GM12865 (cell line): ENCODE measurements around the gene KIFC3.
"Not testable (repeated sequence)": the region's sequence is repeated elsewhere in the genome, so short reads cannot be mapped to it uniquely, and the experiment has no call there.

Source experiments
- DNase-seq: peaks from one replicate; pipeline ENCODE4 v3.0.0; 2010; ENCODE audit warnings: low read depth
- H3K4me3 ChIP-seq: 2 replicates; pipeline ENCODE4 v1.5.1; 2011; ENCODE audit warnings: mild to moderate bottlenecking, low read depth, low read length, control low read depth
- TF ChIP-seq, protein P1 (sequence below): IDR thresholded peaks from 2 replicates; pipeline ENCODE4 v1.5.1; 2011; ENCODE audit warnings: low read length, control low read depth, low read depth, inconsistent platforms; ENCODE audit not compliant: insufficient read depth; ENCODE audit errors: missing control alignments

KIFC3 gene, protein sequence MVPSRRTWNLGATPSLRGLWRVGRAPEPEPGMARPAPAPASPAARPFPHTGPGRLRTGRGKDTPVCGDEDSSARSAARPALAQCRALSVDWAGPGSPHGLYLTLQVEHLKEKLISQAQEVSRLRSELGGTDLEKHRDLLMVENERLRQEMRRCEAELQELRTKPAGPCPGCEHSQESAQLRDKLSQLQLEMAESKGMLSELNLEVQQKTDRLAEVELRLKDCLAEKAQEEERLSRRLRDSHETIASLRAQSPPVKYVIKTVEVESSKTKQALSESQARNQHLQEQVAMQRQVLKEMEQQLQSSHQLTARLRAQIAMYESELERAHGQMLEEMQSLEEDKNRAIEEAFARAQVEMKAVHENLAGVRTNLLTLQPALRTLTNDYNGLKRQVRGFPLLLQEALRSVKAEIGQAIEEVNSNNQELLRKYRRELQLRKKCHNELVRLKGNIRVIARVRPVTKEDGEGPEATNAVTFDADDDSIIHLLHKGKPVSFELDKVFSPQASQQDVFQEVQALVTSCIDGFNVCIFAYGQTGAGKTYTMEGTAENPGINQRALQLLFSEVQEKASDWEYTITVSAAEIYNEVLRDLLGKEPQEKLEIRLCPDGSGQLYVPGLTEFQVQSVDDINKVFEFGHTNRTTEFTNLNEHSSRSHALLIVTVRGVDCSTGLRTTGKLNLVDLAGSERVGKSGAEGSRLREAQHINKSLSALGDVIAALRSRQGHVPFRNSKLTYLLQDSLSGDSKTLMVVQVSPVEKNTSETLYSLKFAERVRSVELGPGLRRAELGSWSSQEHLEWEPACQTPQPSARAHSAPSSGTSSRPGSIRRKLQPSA

DNA sequence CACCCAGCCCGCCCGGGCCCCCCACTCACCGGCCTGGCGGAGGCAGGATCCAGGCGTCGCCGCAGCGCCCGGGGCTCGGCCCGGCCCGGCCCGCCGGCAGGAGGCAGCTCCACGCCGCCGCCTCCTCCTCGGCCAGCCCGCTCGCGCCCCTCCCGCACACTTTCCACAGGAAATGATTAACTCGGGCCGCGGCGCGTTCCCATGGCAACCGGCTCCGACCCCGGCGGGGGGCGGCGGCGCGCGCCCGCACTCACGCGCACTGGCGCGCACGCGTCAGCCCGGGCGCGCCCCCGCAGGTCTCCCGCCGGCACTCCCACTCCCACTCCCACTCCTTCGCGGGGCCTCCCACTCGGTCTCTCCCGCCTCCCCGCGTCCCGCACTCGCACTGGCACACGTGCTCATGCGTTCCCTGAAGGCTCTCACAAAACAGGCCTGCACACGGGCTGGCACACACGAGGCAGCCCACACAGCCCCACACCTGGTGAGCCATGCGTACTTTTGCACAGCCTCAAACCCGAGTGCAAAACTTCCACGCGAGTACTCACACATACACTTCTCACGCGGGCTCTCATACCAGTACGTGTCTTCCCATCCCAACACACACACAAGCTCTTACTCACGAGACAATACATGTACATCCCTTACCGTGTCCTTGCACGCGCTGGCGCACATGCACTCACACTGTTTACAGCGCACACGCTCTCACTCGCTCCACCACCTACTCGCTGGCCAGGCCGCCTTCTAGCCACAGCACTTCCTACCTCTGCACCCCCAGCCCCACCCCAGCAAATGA, at the start of gene KIFC3:
KIFC3 (minus strand) TSS at position 151 of the 793 bp plus-strand sequence. CDS start 4,248 bp downstream, outside the sequence.
- DNase-seq, result peak; percentile 43
- TF ChIP-seq, protein P1, sequence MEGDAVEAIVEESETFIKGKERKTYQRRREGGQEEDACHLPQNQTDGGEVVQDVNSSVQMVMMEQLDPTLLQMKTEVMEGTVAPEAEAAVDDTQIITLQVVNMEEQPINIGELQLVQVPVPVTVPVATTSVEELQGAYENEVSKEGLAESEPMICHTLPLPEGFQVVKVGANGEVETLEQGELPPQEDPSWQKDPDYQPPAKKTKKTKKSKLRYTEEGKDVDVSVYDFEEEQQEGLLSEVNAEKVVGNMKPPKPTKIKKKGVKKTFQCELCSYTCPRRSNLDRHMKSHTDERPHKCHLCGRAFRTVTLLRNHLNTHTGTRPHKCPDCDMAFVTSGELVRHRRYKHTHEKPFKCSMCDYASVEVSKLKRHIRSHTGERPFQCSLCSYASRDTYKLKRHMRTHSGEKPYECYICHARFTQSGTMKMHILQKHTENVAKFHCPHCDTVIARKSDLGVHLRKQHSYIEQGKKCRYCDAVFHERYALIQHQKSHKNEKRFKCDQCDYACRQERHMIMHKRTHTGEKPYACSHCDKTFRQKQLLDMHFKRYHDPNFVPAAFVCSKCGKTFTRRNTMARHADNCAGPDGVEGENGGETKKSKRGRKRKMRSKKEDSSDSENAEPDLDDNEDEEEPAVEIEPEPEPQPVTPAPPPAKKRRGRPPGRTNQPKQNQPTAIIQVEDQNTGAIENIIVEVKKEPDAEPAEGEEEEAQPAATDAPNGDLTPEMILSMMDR, result no peak
- no peak within 1 kb of the TSS for H3K4me3 ChIP-seq

DNA sequence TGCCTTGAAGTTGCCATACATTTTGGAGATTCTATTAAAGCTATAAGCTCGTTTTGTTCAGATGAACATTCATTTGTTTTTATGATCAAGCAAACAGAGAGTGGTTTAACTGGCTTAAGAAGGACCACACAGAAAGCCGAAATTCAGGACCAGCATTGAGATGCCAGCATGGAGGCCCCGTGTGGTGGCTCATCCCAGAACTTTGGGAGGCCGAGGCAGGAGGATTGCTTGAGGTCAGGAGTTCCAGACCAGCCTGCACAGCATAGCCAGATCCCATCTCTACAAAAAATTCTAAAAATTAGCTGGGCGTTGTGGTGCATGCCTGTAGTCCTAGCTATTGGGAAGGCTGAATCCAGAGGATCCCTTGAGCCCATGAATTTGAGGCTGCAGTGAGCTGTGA, 45.9 kb upstream of the KIFC3 start:
- H3K4me3 ChIP-seq, result no peak overlapping the region
- TF ChIP-seq, protein P1, result no peak
- DNase-seq, result no peak

DNA sequence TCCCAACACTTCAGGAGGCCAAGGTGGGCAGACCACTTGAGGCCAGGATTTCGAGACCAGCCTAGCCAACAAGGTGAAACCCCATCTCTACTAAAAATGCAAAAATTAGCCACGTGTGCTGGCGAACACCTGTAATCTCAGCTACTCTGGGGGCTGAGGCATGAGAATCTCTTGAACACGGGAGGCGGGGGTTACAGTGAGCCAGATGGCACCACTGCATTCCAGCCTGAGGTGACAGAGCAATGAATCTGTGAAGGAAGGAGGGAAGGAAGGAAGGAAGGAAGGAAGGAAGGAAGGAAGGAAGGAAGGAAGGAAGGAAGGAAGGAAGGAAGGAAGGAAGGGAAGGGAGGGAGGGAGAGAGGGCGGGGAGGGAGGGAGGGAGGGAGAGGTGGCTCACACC, 44.6 kb upstream of the KIFC3 start:
- H3K4me3 ChIP-seq, DNase-seq: not testable (repeated sequence)

DNA sequence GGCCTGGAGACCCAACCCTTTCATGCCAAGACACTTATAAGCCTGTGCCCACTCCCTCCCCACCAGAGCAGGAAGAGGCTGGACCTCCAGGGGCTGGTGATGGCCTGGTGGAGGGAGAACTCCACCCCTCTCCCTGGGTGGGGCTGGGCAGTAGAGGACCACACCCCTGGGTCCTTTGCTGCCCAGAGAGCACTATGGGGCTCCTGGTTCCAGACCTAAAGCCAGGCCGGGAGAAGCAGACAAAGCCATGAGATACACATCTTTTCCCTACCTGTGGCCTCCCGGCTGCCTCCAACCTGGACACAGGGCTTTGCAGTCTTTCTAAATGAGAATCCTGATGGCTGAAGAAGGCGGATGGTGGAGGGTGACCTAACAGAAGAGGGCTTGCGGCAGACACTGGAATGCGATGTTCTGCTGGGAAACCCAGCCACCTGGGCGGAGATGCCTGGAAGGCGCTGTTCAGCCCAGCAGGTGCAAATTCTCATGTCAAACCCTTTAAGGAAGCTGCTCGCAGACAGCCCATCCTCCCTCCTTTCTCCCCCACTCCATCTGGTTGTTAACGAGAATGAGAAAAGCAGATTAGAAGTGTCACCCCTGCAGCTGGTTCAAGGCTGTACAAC, 43.9 kb upstream of the KIFC3 start:
- no peak overlapping the region for H3K4me3 ChIP-seq
- TF ChIP-seq, protein P1, result no peak
- DNase-seq, result no peak

DNA sequence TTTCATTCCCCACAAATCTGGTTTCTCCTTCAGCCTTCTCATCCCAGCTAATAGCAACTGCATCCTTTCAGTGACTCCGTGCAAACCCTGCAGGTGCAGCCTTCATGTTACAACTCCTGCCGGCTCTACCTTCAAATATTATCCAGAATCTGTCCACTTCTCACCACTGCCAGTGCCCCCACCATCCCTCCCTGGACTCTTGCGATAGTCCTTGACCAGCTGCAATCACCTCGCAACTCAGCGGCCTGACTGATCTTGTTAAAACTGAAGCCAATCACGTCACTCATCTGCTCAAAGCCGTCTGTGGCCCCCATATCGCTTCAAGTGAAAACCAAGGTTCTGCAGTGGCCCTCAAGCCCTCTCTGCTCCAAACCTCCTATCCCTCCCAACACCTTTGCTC, 42.8 kb upstream of the KIFC3 start:
- no peak overlapping the region for H3K4me3 ChIP-seq
- TF ChIP-seq, protein P1, result no peak
- no peak for DNase-seq

DNA sequence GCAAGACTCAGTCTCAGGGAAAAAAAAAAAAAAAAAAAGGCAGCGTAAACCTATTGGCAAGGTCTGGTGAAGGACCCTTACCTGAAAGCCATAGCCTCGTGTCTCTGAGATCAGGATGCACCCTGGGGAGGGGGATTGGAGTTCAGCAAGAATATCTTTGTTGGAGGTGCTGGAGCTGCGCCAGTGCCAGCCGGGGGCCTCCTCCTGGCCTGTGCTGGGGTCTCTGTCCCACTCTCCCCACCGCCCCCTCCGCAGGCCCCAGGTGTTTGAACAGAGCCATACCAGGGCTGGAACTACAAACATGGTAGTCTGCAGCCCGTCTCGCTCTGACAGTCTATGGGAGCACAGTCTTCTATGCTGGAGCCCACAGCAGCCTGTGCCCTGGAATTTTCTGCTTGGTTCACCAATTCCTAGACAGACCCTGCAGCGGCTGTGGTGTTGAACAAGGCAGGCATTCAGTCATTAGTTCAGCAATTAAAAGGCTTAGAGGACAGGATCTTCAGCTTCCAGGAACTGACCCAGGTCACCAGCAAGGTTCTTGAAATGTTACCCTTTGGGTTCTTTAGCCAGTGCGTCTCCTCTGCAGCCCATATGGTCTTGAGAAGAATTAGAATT, 42.2 kb upstream of the KIFC3 start:
- H3K4me3 ChIP-seq, result no peak overlapping the region
- no peak for DNase-seq
- TF ChIP-seq, protein P1, result no peak
